Vagina (tissue), 2 donors: ENCODE measurements around the gene KLF6. TPM values are rescaled to one million over a fixed set of nuclear protein-coding genes. Genes with fewer than 3 reads are reported as not detected.
A peak's percentile ranks its signal among the peaks of the same experiment; 100 is the strongest.

Experiments
- DNase-seq, 2 donors: peaks; one replicate each; pipeline ENCODE4 v3.0.0-alpha.2; 2017; ENCODE audit errors: extremely low spot score in 2 of 2
- H3K27ac ChIP-seq: fragments of 200-600 bp; sonication (generic); one replicate; pipeline ENCODE4 v1.5.1; 2019
- H3K27me3 ChIP-seq: fragments of 200-600 bp; sonication (generic); one replicate; pipeline ENCODE4 v1.5.1; 2019
- H3K36me3 ChIP-seq, 2 donors: fragments of 200-600 bp; sonication (generic); one replicate each; pipeline ENCODE4 v1.5.1; 2017 to 2019
- H3K4me1 ChIP-seq: fragments of 200-600 bp; sonication (generic); one replicate; pipeline ENCODE4 v1.5.1; 2019
- H3K4me3 ChIP-seq, 2 donors: fragments of 200-600 bp; sonication (generic); 1 replicate in 1 of 2; 2 replicates in 1 of 2; pipeline ENCODE4 v1.5.1; 2016 to 2019
- H3K9me3 ChIP-seq: fragments of 200-600 bp; sonication (generic); one replicate; pipeline ENCODE4 v1.5.1; 2019
- CTCF ChIP-seq, 3 experiments: fragments of 450-650 bp in 2 of 3; fragments of 200-600 bp in 1 of 3; sonication (generic) in 1 of 3; IDR thresholded peaks; one replicate each; pipeline ENCODE4 v1.5.1; 2017 to 2019; ENCODE audit warnings: antibody characterized with exemption in 3 of 3, mild to moderate bottlenecking in 2 of 3, moderate library complexity in 2 of 3
- POLR2A ChIP-seq, 2 donors: fragments of 450-650 bp; IDR thresholded peaks; one replicate each; pipeline ENCODE4 v1.6.1; 2017; ENCODE audit warnings: antibody characterized with exemption in 2 of 2, mild to moderate bottlenecking in 2 of 2, moderate library complexity in 2 of 2
- POLR2AphosphoS5 ChIP-seq, 2 donors: sonication (generic); formaldehyde crosslinking; IDR thresholded peaks; one replicate each; pipeline ENCODE4 v1.9.0; 2017; ENCODE audit warnings: antibody characterized with exemption in 2 of 2, mild to moderate bottlenecking in 2 of 2, low read depth in 1 of 2; ENCODE audit not compliant: insufficient read depth in 1 of 2
- intact Hi-C: fragments of 100-400 bp; cut with DNase I; formaldehyde crosslinking; loops from one replicate; pipeline ENCODE4 v1.15.1; 2023
- total RNA-seq: library from RNA; depleted of rRNA; stranded (reverse); fragments of >200 nt; gene quantifications from one replicate; pipeline ENCODE4 v1.2.3, GENCODE V29; 2016

KLF6 gene
- total RNA-seq, 1 donor from 2014 or later: 145 TPM

GRCh38 chr10:3807211-3807927, 22.4 kb upstream of the KLF6 start:
- Histone ChIP-seq H3K27me3 (no peaks in the 10 kb centered on the region), H3K4me1 (peaks cover 79% of the 10 kb centered on the region), H3K4me3 (no peak overlapping the region), H3K27ac (peak overlapping the region; percentile 89), H3K36me3 (no peaks in the 10 kb centered on the region), H3K9me3 (no peaks in the 10 kb centered on the region)
- DNase-seq: peak in 1 of 2 donors; percentile 86
- intact Hi-C loops: no loop called here
- TF ChIP-seq CTCF (IDR thresholded peaks at IDR 0.05) (no peak), POLR2AphosphoS5 (IDR thresholded peaks at IDR 0.05; ENCODE audit: insufficient read depth in 1 of 2, low read depth in 1 of 2) (no peak), POLR2A (IDR thresholded peaks at IDR 0.05) (no peak)

GRCh38 chr10:3806603-3807002, 21.6 kb upstream of the KLF6 start:
- Histone ChIP-seq H3K27ac (peak overlapping the region; percentile 89), H3K9me3 (no peaks in the 10 kb centered on the region), H3K36me3 (no peaks in the 10 kb centered on the region), H3K27me3 (no peaks in the 10 kb centered on the region), H3K4me1 (peaks cover 74% of the 10 kb centered on the region), H3K4me3 (no peak overlapping the region)
- no peak for TF ChIP-seq POLR2A (IDR thresholded peaks at IDR 0.05)
- no peak for TF ChIP-seq POLR2AphosphoS5 (IDR thresholded peaks at IDR 0.05; ENCODE audit: insufficient read depth in 1 of 2, low read depth in 1 of 2)
- TF ChIP-seq CTCF (IDR thresholded peaks at IDR 0.05): no peak
- DNase-seq: peak in 1 of 2 donors; percentile 89
- intact Hi-C loops: no loop called here

GRCh38 chr10:3805791-3806461, 20.9 kb upstream of the KLF6 start:
- TF ChIP-seq POLR2A (IDR thresholded peaks at IDR 0.05) (no peak), CTCF (IDR thresholded peaks at IDR 0.05) (no peak), POLR2AphosphoS5 (IDR thresholded peaks at IDR 0.05; ENCODE audit: insufficient read depth in 1 of 2, low read depth in 1 of 2) (peak; percentile 17 to 67)
- DNase-seq: peak in 1 of 2 donors; percentile 90
- intact Hi-C loops: no loop called here
- Histone ChIP-seq H3K4me3 (no peak overlapping the region), H3K27me3 (no peaks in the 10 kb centered on the region), H3K36me3 (no peaks in the 10 kb centered on the region), H3K27ac (peak overlapping the region; percentile 89), H3K9me3 (no peaks in the 10 kb centered on the region), H3K4me1 (peaks cover 74% of the 10 kb centered on the region)

GRCh38 chr10:3805201-3805790, 20.3 kb upstream of the KLF6 start:
- TF ChIP-seq POLR2AphosphoS5 (IDR thresholded peaks at IDR 0.05; ENCODE audit: insufficient read depth in 1 of 2, low read depth in 1 of 2) (peak; percentile 25 to 87), CTCF (IDR thresholded peaks at IDR 0.05) (no peak), POLR2A (IDR thresholded peaks at IDR 0.05) (peak in 1 of 2 donors; percentile 20)
- peaks cover 68% of the 10 kb centered on the region for H3K4me1 ChIP-seq
- DNase-seq: peak in 1 of 2 donors; percentile 81
- intact Hi-C loops: no loop called here
- H3K27me3 ChIP-seq: no peaks in the 10 kb centered on the region
- peak overlapping the region; percentile 89 for H3K27ac ChIP-seq
- H3K36me3 ChIP-seq: no peaks in the 10 kb centered on the region
- H3K4me3 ChIP-seq: no peak overlapping the region
- no peaks in the 10 kb centered on the region for H3K9me3 ChIP-seq
